ENCODE measurements around the gene CEP83. TPM values are rescaled to one million over a fixed set of nuclear protein-coding genes. Genes with fewer than 3 reads are reported as not detected.

CEP83 gene
- total and polyA plus RNA-seq, 9 donors: 12.9 to 20.6 (median 13.9) TPM

DNA sequence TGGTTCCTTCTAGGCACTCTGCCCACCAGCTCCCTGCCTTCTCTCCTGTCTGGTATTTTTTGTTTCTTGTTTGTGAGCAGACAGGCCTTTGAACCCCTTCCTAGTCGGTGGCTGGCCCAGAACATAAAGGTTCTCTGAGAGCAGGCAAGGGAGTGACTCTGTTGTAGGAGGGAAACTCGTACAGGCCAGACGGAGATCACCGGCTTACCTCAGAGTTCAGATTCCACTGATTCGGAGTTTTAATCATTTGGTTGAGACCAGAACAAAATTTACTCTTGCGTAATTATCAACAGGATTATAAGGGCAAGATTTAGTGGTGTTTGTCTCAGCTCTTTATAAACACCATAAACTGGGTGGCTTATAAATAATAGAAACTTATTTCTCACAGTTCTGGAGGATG, 182.9 kb downstream of the CEP83 start:
- Histone ChIP-seq H3K9me3 (replicated peaks; ENCODE audit: control insufficient read depth, low read depth, low read length) (no peaks in the 10 kb centered on the region), H3K4me3 (ENCODE audit: low read length) (no peak overlapping the region), H3K27ac (ENCODE audit: low read length) (no peak overlapping the region), H3K36me3 (ENCODE audit: control insufficient read depth, insufficient read depth, low read length) (peaks cover 5% of the 10 kb centered on the region), H3K27me3 (ENCODE audit: control insufficient read depth, insufficient read depth, low read length) (no peaks in the 10 kb centered on the region), H3K4me1 (ENCODE audit: control insufficient read depth, insufficient read depth, low read length) (peaks cover 5% of the 10 kb centered on the region)
- no CpG with 5 or more reads among the region's 6 CpGs for WGBS (ENCODE audit: insufficient coverage)
- DNase-seq: no peak

DNA sequence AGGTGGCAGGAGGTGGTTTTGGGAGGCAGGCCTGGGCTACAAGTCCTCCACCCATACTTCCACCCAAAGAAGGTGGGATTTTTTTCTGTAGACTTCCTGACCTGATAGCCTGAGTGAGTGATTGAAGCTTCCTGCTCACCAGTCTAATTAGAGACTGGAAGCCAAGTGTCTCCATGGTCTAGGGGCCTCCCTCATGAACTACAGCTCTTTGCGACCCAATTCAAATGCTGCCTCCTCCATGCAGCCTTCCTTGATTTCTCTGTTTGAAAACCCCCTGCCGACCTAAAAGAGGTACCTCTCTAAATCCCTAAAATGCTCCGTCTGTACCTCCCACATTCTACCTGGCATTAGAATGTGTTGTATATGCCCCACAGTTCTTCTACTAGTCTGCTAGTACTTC, 186.4 kb downstream of the CEP83 start:
- H3K4me1 ChIP-seq (ENCODE audit: control insufficient read depth, insufficient read depth, low read length): peaks cover 6% of the 10 kb centered on the region
- no peak overlapping the region for H3K27ac ChIP-seq (ENCODE audit: low read length)
- H3K27me3 ChIP-seq (ENCODE audit: control insufficient read depth, insufficient read depth, low read length): no peaks in the 10 kb centered on the region
- DNase-seq: no peak
- H3K4me3 ChIP-seq (ENCODE audit: low read length): no peak overlapping the region
- no CpG with 5 or more reads among the region's 3 CpGs for WGBS (ENCODE audit: insufficient coverage)
- peaks cover 5% of the 10 kb centered on the region for H3K36me3 ChIP-seq (ENCODE audit: control insufficient read depth, insufficient read depth, low read length)
- no peaks in the 10 kb centered on the region for H3K9me3 ChIP-seq (replicated peaks; ENCODE audit: control insufficient read depth, low read depth, low read length)

DNA sequence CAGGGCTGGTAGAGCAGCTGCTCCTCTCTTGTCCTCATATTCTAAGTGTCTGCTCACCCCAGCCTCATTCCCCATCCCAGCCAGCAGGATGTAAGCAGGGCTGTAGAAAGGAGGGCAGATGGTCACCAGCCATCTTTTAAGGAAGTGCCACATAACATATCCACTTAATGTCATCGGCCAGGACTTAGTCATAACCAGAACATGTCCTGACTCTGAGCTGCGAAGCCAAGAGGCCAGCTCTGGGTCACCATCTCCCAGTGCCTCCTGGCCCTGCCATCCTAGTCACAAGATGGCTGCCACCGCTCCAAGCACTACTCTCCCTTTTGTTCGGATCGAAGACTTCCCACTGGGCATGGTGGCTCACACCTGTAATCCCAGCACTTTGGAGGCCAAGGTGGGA, 187.4 kb downstream of the CEP83 start:
- H3K27ac ChIP-seq (ENCODE audit: low read length): no peak overlapping the region
- H3K27me3 ChIP-seq (ENCODE audit: control insufficient read depth, insufficient read depth, low read length): no peaks in the 10 kb centered on the region
- DNase-seq: no peak
- no peaks in the 10 kb centered on the region for H3K9me3 ChIP-seq (replicated peaks; ENCODE audit: control insufficient read depth, low read depth, low read length)
- 93% methylated on average over 2 of the region's 5 CpGs for WGBS (ENCODE audit: insufficient coverage)
- H3K4me1 ChIP-seq (ENCODE audit: control insufficient read depth, insufficient read depth, low read length): peaks cover 12% of the 10 kb centered on the region
- H3K4me3 ChIP-seq (ENCODE audit: low read length): no peak overlapping the region
- H3K36me3 ChIP-seq (ENCODE audit: control insufficient read depth, insufficient read depth, low read length): peaks cover 5% of the 10 kb centered on the region

GRCh38 chr12:94271351-94271750, 188.3 kb downstream of the CEP83 start:
- no peak for DNase-seq
- H3K4me3 ChIP-seq (ENCODE audit: low read length): no peak overlapping the region
- H3K27me3 ChIP-seq (ENCODE audit: control insufficient read depth, insufficient read depth, low read length): no peaks in the 10 kb centered on the region
- H3K4me1 ChIP-seq (ENCODE audit: control insufficient read depth, insufficient read depth, low read length): peaks cover 17% of the 10 kb centered on the region
- H3K9me3 ChIP-seq (replicated peaks; ENCODE audit: control insufficient read depth, low read depth, low read length): no peaks in the 10 kb centered on the region
- no peak overlapping the region for H3K27ac ChIP-seq (ENCODE audit: low read length)
- H3K36me3 ChIP-seq (ENCODE audit: control insufficient read depth, insufficient read depth, low read length): peaks cover 6% of the 10 kb centered on the region
- WGBS (ENCODE audit: insufficient coverage): 80% methylated on average over 1 of the region's 6 CpGs

DNA sequence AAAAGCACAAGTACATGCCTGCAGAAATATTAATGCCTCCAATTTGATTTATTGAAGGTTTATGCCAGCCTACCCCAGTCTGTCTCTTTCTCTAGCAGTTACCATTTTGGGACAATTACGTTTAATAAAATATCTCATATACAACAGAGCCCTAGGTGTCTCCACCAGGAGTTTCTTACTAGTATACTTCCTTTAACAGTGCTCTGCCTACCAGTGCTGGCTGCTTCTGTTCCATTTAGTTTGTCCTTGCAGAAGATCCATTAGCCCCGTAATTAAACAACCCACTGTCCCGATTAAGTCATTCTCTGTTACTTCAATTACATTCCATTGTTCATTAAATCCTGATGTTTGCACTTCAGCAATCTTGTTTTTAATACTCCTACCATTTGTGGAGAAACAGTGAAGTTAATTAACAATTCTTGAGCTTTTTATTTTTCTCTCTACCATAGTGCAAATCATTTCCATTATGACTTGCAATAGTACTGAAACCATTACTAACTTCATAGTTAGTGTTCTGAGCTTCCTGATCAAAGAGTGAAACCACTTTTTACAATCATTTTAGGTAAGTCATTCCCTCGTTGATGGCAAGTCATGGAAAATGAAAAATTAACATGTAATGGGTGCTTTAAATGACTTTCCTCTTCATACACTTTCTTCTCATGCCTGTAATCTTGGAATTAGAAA, 190.2 kb downstream of the CEP83 start:
- H3K4me1 ChIP-seq (ENCODE audit: control insufficient read depth, insufficient read depth, low read length): peaks cover 29% of the 10 kb centered on the region
- no peak for DNase-seq

DNA sequence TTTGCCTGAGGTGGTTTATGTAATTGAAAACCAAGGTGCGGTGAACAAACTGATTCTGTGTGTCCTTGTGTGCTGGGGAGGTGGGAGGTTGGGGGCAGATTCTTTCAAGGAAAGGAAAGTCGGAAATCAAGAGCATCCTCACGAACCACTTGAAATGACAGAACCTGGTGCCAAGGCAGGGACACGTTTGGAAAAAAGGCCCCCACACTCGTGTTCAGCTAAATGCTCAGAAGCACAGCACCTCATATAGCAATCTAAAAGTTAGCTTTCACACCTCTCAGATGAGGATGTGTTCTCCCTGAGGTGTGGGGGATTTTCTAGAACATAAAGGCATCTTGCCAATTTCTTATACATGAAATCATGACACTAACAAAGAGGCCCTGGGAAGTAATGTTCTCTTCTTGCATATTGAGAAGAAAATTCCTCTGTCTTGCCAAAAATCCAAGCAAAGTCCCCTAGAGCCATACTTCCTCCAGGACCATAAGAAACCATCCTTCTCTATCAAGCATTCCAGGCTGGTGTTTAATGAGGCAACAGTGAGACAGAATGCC, 191.7 kb downstream of the CEP83 start:
- WGBS (ENCODE audit: insufficient coverage): 58% methylated on average over 2 of the region's 5 CpGs
- peak; percentile 73 for DNase-seq
- Histone ChIP-seq H3K27ac (ENCODE audit: low read length) (peak overlapping the region; percentile 89), H3K4me1 (ENCODE audit: control insufficient read depth, insufficient read depth, low read length) (peaks cover 43% of the 10 kb centered on the region), H3K36me3 (ENCODE audit: control insufficient read depth, insufficient read depth, low read length) (peaks cover 2% of the 10 kb centered on the region), H3K4me3 (ENCODE audit: low read length) (no peak overlapping the region), H3K27me3 (ENCODE audit: control insufficient read depth, insufficient read depth, low read length) (no peaks in the 10 kb centered on the region), H3K9me3 (replicated peaks; ENCODE audit: control insufficient read depth, low read depth, low read length) (no peaks in the 10 kb centered on the region)

More for the DNA sequence above, 190.2 kb downstream of the CEP83 start:
- 76% methylated on average over 3 of the region's 4 CpGs for WGBS (ENCODE audit: insufficient coverage)
- peaks cover 5% of the 10 kb centered on the region for H3K36me3 ChIP-seq (ENCODE audit: control insufficient read depth, insufficient read depth, low read length)
- no peaks in the 10 kb centered on the region for H3K27me3 ChIP-seq (ENCODE audit: control insufficient read depth, insufficient read depth, low read length)
- no peaks in the 10 kb centered on the region for H3K9me3 ChIP-seq (replicated peaks; ENCODE audit: control insufficient read depth, low read depth, low read length)
- no peak overlapping the region for H3K4me3 ChIP-seq (ENCODE audit: low read length)
- no peak overlapping the region for H3K27ac ChIP-seq (ENCODE audit: low read length)

DNA sequence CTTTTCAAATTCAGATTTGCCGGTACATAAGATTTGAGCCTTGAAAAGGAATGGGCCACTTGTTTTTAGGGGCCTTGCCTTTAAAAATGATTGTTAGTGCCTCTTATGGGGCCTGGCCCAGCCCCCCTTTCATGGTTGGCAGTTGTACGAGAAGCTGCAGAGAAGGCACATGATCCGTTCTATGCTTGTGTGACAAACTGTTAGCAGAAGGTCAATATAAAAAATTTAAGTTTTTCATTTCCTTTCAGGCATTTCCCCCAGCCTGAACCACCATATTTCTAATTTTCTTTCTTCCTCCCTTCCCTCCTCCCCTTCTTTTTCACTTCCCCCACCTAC, 192.2 kb downstream of the CEP83 start:
- peaks cover 2% of the 10 kb centered on the region for H3K36me3 ChIP-seq (ENCODE audit: control insufficient read depth, insufficient read depth, low read length)
- no peak overlapping the region for H3K4me3 ChIP-seq (ENCODE audit: low read length)
- H3K4me1 ChIP-seq (ENCODE audit: control insufficient read depth, insufficient read depth, low read length): peaks cover 48% of the 10 kb centered on the region
- WGBS (ENCODE audit: insufficient coverage): no CpG with 5 or more reads among the region's 3 CpGs
- peak overlapping the region; percentile 89 for H3K27ac ChIP-seq (ENCODE audit: low read length)
- DNase-seq: no peak
- no peaks in the 10 kb centered on the region for H3K27me3 ChIP-seq (ENCODE audit: control insufficient read depth, insufficient read depth, low read length)
- no peaks in the 10 kb centered on the region for H3K9me3 ChIP-seq (replicated peaks; ENCODE audit: control insufficient read depth, low read depth, low read length)

DNA sequence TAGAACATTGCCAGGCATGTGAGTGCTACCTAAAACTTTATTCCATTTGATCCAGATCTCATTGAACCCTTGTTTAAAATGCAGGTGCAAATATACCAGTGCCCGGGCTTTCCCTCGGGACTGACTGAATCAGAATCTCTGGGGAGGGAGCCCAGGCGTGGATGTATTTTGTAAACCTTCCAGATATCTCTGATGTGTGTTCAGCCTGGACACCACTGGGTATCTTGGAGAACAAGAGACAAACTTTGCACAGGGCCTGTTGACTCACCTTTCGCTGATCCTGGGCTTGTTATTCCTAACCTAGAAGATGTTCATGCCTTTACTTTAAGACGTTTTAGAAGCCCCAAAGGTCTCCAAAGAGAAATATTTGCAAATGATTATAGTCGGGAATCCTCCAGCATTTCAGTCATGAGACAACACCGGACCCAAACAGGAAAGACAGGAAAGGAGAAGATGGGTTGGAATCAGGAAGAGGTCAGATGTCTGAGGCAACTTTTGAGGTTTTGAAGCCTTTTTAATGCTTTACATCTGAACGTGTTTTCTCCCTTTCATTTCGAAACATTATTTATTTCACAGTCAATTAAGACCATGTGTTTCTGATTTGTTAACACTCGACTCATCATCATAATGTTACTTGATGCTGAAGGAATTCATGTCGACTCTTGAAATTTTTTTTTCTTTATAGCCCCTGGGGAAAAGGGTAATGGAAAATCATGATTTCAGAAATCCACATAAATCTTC, 192.7 kb downstream of the CEP83 start:
- Histone ChIP-seq H3K4me3 (ENCODE audit: low read length) (no peak overlapping the region), H3K4me1 (ENCODE audit: control insufficient read depth, insufficient read depth, low read length) (peaks cover 54% of the 10 kb centered on the region), H3K27ac (ENCODE audit: low read length) (peak overlapping the region; percentile 89), H3K36me3 (ENCODE audit: control insufficient read depth, insufficient read depth, low read length) (peaks cover 2% of the 10 kb centered on the region), H3K9me3 (replicated peaks; ENCODE audit: control insufficient read depth, low read depth, low read length) (no peaks in the 10 kb centered on the region), H3K27me3 (ENCODE audit: control insufficient read depth, insufficient read depth, low read length) (no peaks in the 10 kb centered on the region)
- WGBS (ENCODE audit: insufficient coverage): 50% methylated on average over 3 of the region's 11 CpGs
- peak; percentile 96 for DNase-seq

- DNase-seq: peak; percentile 70
- Histone ChIP-seq H3K27me3 (ENCODE audit: control insufficient read depth, insufficient read depth, low read length) (no peaks in the 10 kb centered on the region), H3K36me3 (ENCODE audit: control insufficient read depth, insufficient read depth, low read length) (peaks cover 2% of the 10 kb centered on the region), H3K9me3 (replicated peaks; ENCODE audit: control insufficient read depth, low read depth, low read length) (no peaks in the 10 kb centered on the region), H3K27ac (ENCODE audit: low read length) (peak overlapping the region; percentile 89), H3K4me3 (ENCODE audit: low read length) (no peak overlapping the region), H3K4me1 (ENCODE audit: control insufficient read depth, insufficient read depth, low read length) (peaks cover 56% of the 10 kb centered on the region)
- 65% methylated on average over 11 of the region's 14 CpGs for WGBS (ENCODE audit: insufficient coverage)
Observed at GRCh38 chr12:94265966-94266745, 193.5 kb downstream of the CEP83 start.

DNA sequence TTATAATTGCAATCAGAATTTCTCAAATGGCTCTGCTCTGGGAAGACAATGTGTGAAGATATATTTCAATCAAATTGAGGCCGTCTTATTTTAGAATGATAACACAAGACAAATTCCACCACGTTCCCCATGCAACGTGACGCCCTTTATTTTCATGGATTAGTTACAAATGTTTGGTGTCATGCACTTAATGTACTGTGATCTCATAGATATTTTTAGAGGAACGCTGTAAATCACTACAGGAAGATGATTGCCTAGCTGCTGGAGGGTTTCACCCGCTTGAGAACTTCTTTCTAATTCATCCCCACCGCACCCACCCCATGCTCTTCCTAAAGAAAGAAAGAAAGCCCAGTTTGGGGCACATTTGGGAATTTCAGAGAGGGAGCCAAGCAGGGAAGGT, 194.1 kb downstream of the CEP83 start:
- peak overlapping the region; percentile 92 for H3K27ac ChIP-seq (ENCODE audit: low read length)
- DNase-seq: peak; percentile 81

More for the DNA sequence above, 194.1 kb downstream of the CEP83 start:
- Histone ChIP-seq H3K4me1 (ENCODE audit: control insufficient read depth, insufficient read depth, low read length) (peaks cover 60% of the 10 kb centered on the region), H3K9me3 (replicated peaks; ENCODE audit: control insufficient read depth, low read depth, low read length) (no peaks in the 10 kb centered on the region), H3K36me3 (ENCODE audit: control insufficient read depth, insufficient read depth, low read length) (peaks cover 2% of the 10 kb centered on the region), H3K27me3 (ENCODE audit: control insufficient read depth, insufficient read depth, low read length) (no peaks in the 10 kb centered on the region), H3K4me3 (ENCODE audit: low read length) (no peak overlapping the region)
- no CpG with 5 or more reads among the region's 7 CpGs for WGBS (ENCODE audit: insufficient coverage)

All from muscle of leg (tissue), 11 donors.